GM21619 (cell line): ENCODE measurements around the gene EPB41.

Experiments used
- ATAC-seq: cut with Tn5 transposase; IDR thresholded peaks from one replicate; pipeline ENCODE4 v1.9.1; 2021; ENCODE audit not compliant: unreplicated experiment

Gene EPB41

GRCh38 chr1:28890836-28891235 lies 23.5 kb upstream of the EPB41 start:
- no peak for ATAC-seq

- ATAC-seq: no peak
Observed at GRCh38 chr1:28891256-28891655, 23.1 kb upstream of the EPB41 start.

GRCh38 chr1:28893403-28894102 lies 20.8 kb upstream of the EPB41 start:
- no peak for ATAC-seq

- ATAC-seq: no peak
Observed at GRCh38 chr1:28894785-28895184, 19.6 kb upstream of the EPB41 start.

GRCh38 chr1:28895896-28896608 lies 18.3 kb upstream of the EPB41 start:
- no peak for ATAC-seq

- no peak for ATAC-seq
Observed at GRCh38 chr1:28896609-28896986, 17.8 kb upstream of the EPB41 start.

GRCh38 chr1:28897789-28898188 lies 16.6 kb upstream of the EPB41 start:
- no peak for ATAC-seq

GRCh38 chr1:28898405-28898881 lies 15.9 kb upstream of the EPB41 start:
- no peak for ATAC-seq

- no peak for ATAC-seq
Observed at GRCh38 chr1:28899267-28899666, 15.1 kb upstream of the EPB41 start.

GRCh38 chr1:28900562-28900961 lies 13.8 kb upstream of the EPB41 start:
- ATAC-seq: no peak

GRCh38 chr1:28902738-28903137 lies 11.6 kb upstream of the EPB41 start:
- ATAC-seq: no peak

- no peak for ATAC-seq
Observed at GRCh38 chr1:28905921-28906666, 8.3 kb upstream of the EPB41 start.

GRCh38 chr1:28909198-28909597 lies 5.2 kb upstream of the EPB41 start:
- no peak for ATAC-seq

- no peak for ATAC-seq
Observed at GRCh38 chr1:28910379-28911115, 3.8 kb upstream of the EPB41 start.

- ATAC-seq: no peak
Observed at GRCh38 chr1:28913786-28914227, 562 bp upstream of the EPB41 start.

GRCh38 chr1:28915031-28915895 lies 894 bp downstream of the EPB41 start:
- ATAC-seq: no peak

- no peak for ATAC-seq
Observed at GRCh38 chr1:28917757-28918118, 3.4 kb downstream of the EPB41 start.

GRCh38 chr1:28921286-28921869 lies 7.0 kb downstream of the EPB41 start:
- ATAC-seq: no peak

- ATAC-seq: no peak
Observed at GRCh38 chr1:28925350-28925891, 11.1 kb downstream of the EPB41 start.
